Cardiac muscle cell (in vitro differentiated cells and primary cell): ENCODE results near the gene KRTAP12-3. TPM values are rescaled to one million over a fixed set of nuclear protein-coding genes. Genes with fewer than 3 reads are reported as not detected.

ENCODE experiments used
- DNase-seq, 2 donors: peaks; one replicate each; pipeline versions ENCODE4 v3.0.0 to v3.0.0-alpha.2; 2010 to 2017; ENCODE audit warnings: low read depth in 1 of 2, low spot score in 1 of 2
- H3K27ac ChIP-seq: fragments of 200-600 bp; sonication (generic); 2 replicates; pipeline ENCODE4 v1.5.1; 2016
- H3K27me3 ChIP-seq: fragments of 200-600 bp; sonication (generic); 2 replicates; pipeline ENCODE4 v1.6.0; 2016; ENCODE audit warnings: control low read depth
- H3K36me3 ChIP-seq: fragments of 200-600 bp; sonication (generic); 2 replicates; pipeline ENCODE4 v1.5.1; 2016; ENCODE audit warnings: control low read depth
- H3K4me1 ChIP-seq: fragments of 200-600 bp; sonication (generic); 2 replicates; pipeline ENCODE4 v1.8.1; 2017; ENCODE audit warnings: low read depth, mild to moderate bottlenecking, mixed run types
- H3K4me3 ChIP-seq: fragments of 200-600 bp; sonication (generic); 2 replicates; pipeline ENCODE4 v1.5.1; 2016; ENCODE audit warnings: mild to moderate bottlenecking
- H3K9me3 ChIP-seq: fragments of 200-600 bp; sonication (generic); 2 replicates; pipeline ENCODE4 v1.5.1; 2017; ENCODE audit warnings: low read depth, mild to moderate bottlenecking, control low read depth
- CTCF ChIP-seq: IDR thresholded peaks from 2 replicates; pipeline ENCODE4 v1.5.1; 2012; ENCODE audit warnings: low read depth, mild to moderate bottlenecking, low read length
- polyA plus RNA-seq: library from polyadenylated mRNA; unstranded; fragments of >200 nt; fragmentation: Nextera tagmentation; extraction: Ambion mirVana; gene quantifications from 2 replicates; pipeline ENCODE4 v1.2.1, GENCODE V29; 2016
- total RNA-seq: library from RNA; depleted of rRNA; stranded (reverse); fragments of >200 nt; gene quantifications from 2 replicates; pipeline ENCODE4 v1.2.3, GENCODE V29; 2016

KRTAP12-3 gene
- total and polyA plus RNA-seq, 2 experiments from 2014 or later = not detected

GRCh38 chr21:44677881-44678280 is 20.1 kb downstream of the KRTAP12-3 start:
- no peak for DNase-seq
- TF ChIP-seq CTCF = no peak
- Histone ChIP-seq H3K9me3 (no peaks in the 10 kb centered on the region), H3K4me3 (no peak overlapping the region), H3K4me1 (no peaks in the 10 kb centered on the region), H3K27ac (no peak overlapping the region), H3K36me3 (no peaks in the 10 kb centered on the region), H3K27me3 (no peaks in the 10 kb centered on the region)

GRCh38 chr21:44681152-44681551 is 23.4 kb downstream of the KRTAP12-3 start:
- no peak overlapping the region for H3K4me3 ChIP-seq
- DNase-seq = no peak
- TF ChIP-seq CTCF = no peak

GRCh38 chr21:44681861-44682579 is 24.3 kb downstream of the KRTAP12-3 start, which contains the start of gene KRTAP12-1:
Gene KRTAP12-1, minus strand, starts transcription at chr21:44682163. Its CDS starts 40 bp downstream, at chr21:44682123.
- TF ChIP-seq CTCF = no peak
- Histone ChIP-seq H3K4me1 (no peaks in the 10 kb centered on the region), H3K4me3 (no peak within 1 kb of the TSS), H3K36me3 (no peaks in the 10 kb centered on the region), H3K27ac (no peak within 1 kb of the TSS), H3K27me3 (no peaks in the 10 kb centered on the region), H3K9me3 (no peaks in the 10 kb centered on the region)
- no peak for DNase-seq

More at GRCh38 chr21:44681152-44681551, 23.4 kb downstream of the KRTAP12-3 start:
- Histone ChIP-seq H3K27ac (no peak overlapping the region), H3K27me3 (no peaks in the 10 kb centered on the region), H3K4me1 (no peaks in the 10 kb centered on the region), H3K36me3 (no peaks in the 10 kb centered on the region), H3K9me3 (no peaks in the 10 kb centered on the region)

- no peak overlapping the region for H3K4me3 ChIP-seq
- no peak overlapping the region for H3K27ac ChIP-seq
- no peaks in the 10 kb centered on the region for H3K36me3 ChIP-seq
- no peaks in the 10 kb centered on the region for H3K9me3 ChIP-seq
- no peaks in the 10 kb centered on the region for H3K4me1 ChIP-seq
- no peaks in the 10 kb centered on the region for H3K27me3 ChIP-seq
- no peak for TF ChIP-seq CTCF
- no peak for DNase-seq
Measured at GRCh38 chr21:44682580-44683151, 24.9 kb downstream of the KRTAP12-3 start.

GRCh38 chr21:44684077-44684476 is 26.3 kb downstream of the KRTAP12-3 start:
- H3K27me3 ChIP-seq = no peaks in the 10 kb centered on the region
- TF ChIP-seq CTCF = no peak
- H3K4me1 ChIP-seq = no peaks in the 10 kb centered on the region
- no peak for DNase-seq
- no peaks in the 10 kb centered on the region for H3K9me3 ChIP-seq
- no peak overlapping the region for H3K4me3 ChIP-seq
- H3K27ac ChIP-seq = no peak overlapping the region
- no peaks in the 10 kb centered on the region for H3K36me3 ChIP-seq
